WI38 (cell line): Measurements from ENCODE around the gene NFIX.

Source experiments
- H3K4me3 ChIP-seq: 2 replicates; pipeline ENCODE4 v1.5.1; 2011; ENCODE audit warnings: low read depth, mild to moderate bottlenecking, control low read depth, low read length
- TF ChIP-seq, protein P1 (sequence below): IDR thresholded peaks from 2 replicates; pipeline ENCODE4 v1.5.1; 2012; ENCODE audit warnings: low read depth, mild to moderate bottlenecking, control low read depth, low read length

Gene NFIX

DNA sequence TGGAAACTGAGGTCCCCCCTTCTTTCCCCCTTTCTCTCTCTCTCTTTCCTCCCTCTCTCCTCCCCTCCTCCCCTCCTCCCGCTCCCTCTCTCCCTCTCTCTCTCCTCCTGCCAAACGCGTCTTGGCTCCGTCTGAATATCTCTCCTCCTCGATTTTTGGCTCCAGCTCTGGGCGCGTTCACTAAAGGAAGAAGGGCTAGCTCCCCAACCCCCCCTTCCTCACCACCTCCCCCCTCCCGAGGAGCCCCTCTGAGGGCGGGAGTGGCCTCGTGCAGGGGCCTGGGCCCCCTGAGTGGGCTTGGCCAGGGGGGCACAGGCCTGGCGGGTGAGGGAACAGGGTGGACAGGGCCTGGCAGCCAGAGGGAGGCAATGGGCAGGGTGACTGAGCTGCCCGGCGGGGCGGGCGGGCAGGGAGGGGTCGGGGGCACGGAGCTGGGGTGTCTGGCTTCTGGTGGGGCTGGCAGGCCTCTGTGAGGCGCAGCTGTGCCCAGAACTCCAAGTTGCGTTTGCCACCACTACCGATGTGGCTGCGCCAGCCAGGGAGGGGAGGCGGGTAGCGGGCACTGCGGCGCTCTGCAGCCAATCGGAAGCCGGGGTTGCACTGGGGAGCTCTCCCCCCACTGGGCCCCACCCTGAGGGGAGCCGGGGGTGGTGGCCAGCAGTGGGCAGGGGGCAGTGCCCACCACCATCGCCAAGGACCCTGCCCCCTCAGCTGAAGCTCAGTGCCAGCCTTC is 7.1 kb downstream of the NFIX start:
- TF ChIP-seq, protein P1, sequence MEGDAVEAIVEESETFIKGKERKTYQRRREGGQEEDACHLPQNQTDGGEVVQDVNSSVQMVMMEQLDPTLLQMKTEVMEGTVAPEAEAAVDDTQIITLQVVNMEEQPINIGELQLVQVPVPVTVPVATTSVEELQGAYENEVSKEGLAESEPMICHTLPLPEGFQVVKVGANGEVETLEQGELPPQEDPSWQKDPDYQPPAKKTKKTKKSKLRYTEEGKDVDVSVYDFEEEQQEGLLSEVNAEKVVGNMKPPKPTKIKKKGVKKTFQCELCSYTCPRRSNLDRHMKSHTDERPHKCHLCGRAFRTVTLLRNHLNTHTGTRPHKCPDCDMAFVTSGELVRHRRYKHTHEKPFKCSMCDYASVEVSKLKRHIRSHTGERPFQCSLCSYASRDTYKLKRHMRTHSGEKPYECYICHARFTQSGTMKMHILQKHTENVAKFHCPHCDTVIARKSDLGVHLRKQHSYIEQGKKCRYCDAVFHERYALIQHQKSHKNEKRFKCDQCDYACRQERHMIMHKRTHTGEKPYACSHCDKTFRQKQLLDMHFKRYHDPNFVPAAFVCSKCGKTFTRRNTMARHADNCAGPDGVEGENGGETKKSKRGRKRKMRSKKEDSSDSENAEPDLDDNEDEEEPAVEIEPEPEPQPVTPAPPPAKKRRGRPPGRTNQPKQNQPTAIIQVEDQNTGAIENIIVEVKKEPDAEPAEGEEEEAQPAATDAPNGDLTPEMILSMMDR, result no peak
- H3K4me3 ChIP-seq, result no peak overlapping the region

DNA sequence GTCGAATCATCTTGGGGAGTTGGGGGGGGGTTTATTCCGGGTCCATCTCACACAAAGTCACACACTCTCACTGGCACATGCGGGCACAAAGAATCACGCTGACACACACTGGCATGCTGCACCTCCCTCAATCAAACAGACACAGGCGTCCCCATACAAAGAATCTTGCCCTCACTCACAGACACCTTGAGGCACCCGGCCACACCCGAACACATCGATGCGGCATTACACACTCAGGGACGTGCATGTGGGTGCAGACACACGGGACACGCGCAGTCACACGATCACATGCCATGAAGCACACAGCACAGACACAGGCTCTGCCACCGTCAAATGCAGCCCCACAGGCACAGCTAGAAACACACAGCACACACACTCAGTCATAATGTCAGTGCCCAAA is 7.8 kb downstream of the NFIX start:
- no peak overlapping the region for H3K4me3 ChIP-seq
- TF ChIP-seq, protein P1, result no peak

DNA sequence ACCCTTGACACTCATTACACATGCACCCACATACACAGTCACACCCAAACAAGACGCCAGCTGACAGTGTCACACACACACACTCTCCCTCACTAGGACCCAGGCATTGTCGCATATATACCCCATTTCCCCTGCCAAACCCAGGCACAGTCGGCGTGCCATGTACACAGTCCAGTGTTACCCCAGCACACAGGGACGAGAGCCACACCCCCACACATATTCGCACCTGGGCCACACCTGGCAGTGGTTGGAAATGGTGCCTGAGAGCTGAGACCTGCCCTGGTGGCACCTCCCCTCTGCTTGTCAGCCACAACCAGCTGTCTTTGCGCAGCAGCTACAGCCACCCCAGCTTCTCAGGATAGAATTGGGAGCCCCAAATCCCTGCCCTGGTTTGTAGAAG is 9.0 kb downstream of the NFIX start:
- TF ChIP-seq, protein P1, result no peak
- no peak overlapping the region for H3K4me3 ChIP-seq

DNA sequence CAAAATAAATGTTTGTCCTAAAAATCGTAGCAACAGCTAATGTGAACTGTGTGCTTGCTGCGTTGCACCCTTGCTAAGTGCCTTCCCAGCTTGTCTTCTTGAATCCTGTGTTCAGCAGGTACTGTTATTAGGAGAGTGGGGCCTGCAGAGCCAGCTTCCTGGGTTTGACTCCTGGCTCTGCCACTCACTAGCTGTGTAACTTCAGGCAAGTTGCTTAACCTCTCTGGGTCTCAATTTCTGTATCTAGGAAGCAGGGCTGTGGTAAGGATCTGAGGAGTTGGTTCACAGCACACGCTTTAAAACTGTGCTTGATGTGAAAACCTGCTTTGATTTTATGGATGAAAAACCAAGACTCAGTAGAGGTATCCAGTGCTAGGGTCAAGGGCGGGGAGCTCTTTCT is 10.0 kb downstream of the NFIX start:
- H3K4me3 ChIP-seq, result no peak overlapping the region
- TF ChIP-seq, protein P1, result no peak

DNA sequence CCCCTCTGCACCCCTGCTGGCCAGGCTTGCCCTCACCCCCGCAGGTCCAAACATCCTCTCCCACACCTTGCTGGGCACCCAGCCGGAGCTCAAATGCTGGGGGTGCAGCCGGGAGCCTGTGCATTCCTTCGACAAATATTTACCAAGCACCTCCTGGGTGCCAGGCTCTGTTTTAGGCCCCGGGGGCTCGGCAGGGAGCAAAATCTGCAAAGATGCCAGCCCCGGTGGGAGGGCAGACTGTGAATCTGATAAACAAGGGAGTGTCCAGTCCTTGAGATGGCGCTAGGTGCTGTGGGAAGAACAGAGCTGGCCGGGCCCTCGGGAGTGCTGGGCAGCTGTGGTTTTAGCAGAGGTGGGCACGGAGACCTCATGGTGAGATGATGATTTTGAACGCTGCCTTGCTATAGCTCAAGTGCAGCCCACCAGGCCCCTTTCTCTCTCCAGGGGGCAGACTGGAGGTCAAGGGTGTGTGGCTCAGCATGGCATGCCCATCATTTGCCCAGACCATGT is 10.6 kb downstream of the NFIX start:
- TF ChIP-seq, protein P1, result no peak
- H3K4me3 ChIP-seq, result no peak overlapping the region

DNA sequence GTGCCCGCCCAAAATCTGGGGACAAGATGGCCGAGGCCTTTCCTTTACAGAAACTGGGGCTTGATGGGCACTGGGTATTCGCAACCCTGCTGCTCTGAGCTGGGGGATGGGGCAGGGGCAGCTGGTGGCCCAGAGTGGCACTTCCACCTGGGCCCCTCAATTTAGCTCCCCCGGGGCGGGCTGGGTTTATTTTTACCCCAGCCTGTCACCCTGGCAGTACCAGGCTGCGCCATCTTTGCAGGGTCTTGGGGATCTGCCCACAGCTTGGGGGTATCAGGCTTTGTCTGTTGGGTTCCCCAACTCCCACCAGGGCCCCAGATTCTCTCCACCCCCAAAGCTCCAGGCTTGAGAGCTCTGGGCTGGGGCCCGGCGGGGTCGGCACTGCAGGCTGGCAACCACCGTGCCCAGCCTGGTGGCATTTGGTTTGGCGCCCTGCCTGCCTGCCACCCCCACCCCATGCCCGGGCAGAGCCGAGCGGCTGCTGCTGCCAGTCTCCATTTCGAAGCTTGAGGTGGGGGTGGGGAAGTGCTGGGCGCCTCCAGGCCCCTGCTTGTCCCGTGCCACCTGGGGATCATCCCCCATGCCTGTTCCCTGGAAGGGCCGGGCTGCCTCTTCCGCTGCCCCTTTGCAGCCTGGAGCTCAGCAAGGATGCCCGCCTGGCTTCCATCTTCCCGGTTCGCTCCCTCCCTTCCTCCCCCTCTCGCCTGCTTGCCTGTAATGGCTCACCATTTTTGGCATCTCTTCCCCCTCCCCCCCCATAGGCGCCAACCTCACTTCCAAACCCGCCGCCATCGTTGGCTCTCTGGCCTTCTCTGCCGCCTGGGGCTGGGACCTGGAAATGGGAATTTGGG is 11.4 kb downstream of the NFIX start:
- H3K4me3 ChIP-seq, result no peak overlapping the region
- TF ChIP-seq, protein P1, result no peak
